ENCODE results near the gene RAPGEF1.

DNA sequence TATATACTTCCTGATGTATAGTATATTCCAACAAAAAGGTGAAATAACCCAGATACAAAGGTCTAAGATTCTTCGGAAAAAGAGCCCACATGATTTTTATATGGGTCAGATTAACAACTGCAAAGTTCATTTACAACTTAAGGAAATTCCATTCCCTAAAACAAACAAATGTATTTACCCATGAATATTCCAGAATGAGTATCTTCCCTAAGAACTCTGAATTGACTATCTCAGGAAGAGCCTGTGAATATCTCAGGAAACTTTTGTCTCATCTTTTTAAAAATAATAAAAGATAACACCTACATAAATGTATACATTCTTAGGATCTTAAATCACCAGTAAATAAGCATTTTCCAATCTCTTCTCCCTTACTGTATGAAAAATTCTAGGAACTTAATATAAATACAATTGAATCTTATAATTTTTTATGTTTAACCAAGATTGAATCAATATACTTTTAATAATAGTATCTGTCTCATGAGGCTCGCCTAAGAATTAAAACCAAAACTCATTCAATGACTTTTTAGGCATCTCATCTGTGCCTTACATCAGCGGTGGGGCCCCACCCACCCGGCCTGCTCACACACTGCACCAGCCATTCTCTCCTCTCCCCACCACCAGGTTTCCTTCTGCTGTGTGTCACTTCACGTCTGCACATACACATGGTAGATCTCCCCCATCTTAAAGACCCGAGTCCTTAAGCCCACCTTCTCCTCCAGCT, 78.1 kb downstream of the RAPGEF1 start:
- TF ChIP-seq, protein P1, sequence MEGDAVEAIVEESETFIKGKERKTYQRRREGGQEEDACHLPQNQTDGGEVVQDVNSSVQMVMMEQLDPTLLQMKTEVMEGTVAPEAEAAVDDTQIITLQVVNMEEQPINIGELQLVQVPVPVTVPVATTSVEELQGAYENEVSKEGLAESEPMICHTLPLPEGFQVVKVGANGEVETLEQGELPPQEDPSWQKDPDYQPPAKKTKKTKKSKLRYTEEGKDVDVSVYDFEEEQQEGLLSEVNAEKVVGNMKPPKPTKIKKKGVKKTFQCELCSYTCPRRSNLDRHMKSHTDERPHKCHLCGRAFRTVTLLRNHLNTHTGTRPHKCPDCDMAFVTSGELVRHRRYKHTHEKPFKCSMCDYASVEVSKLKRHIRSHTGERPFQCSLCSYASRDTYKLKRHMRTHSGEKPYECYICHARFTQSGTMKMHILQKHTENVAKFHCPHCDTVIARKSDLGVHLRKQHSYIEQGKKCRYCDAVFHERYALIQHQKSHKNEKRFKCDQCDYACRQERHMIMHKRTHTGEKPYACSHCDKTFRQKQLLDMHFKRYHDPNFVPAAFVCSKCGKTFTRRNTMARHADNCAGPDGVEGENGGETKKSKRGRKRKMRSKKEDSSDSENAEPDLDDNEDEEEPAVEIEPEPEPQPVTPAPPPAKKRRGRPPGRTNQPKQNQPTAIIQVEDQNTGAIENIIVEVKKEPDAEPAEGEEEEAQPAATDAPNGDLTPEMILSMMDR (IDR thresholded peaks at IDR 0.05), result no peak
- no peak for TF ChIP-seq POLR2A (IDR thresholded peaks at IDR 0.05)
